IMR-90 (cell line): ENCODE data around the gene CELF6. TPM values are rescaled to one million over a fixed set of nuclear protein-coding genes. Genes with fewer than 3 reads are reported as not detected.

Source experiments
- ATAC-seq: fragments of 200-7000 bp; cut with Tn5 transposase; 2 replicates; pipeline ENCODE4 v1.9.1; 2020; ENCODE audit warnings: low read depth, mild to moderate bottlenecking, moderate library complexity
- BruUV-seq: library from RNA; stranded (reverse); fragments of 400-500 nt; replicated peaks from 2 replicates; lab custom pipeline; 2021; lab: Mats Ljungman, UMichigan
- CTCF ChIA-PET: fragments of 300-600 bp; formaldehyde crosslinking; extraction: SDS; loops from one replicate; lab custom pipeline; 2021; ENCODE audit warnings: antibody characterized with exemption; lab: Yijun Ruan, JAX
- POLR2A ChIA-PET: fragments of 300-600 bp; sonication (Branson Sonifier 250); formaldehyde crosslinking; loops from one replicate; lab custom pipeline; 2022; ENCODE audit warnings: antibody characterized with exemption; ENCODE audit not compliant: unreplicated experiment; lab: Charles Lee
- DNase-seq: peaks from one replicate; pipeline ENCODE4 v3.0.0; 2013
- H2AFZ ChIP-seq: replicated peaks from 2 replicates; pipeline ENCODE3; 2013; ENCODE audit warnings: low read length, mild to moderate bottlenecking; ENCODE audit not compliant: poor library complexity
- H2AK5ac ChIP-seq: 2 replicates; pipeline ENCODE4 v1.6.1; 2013; ENCODE audit warnings: low read depth, low read length, inconsistent platforms
- H2AK9ac ChIP-seq: replicated peaks from 2 replicates; pipeline ENCODE3; 2013; ENCODE audit warnings: mild to moderate bottlenecking, low read depth, low read length, moderate library complexity; ENCODE audit not compliant: poor library complexity
- H2BK120ac ChIP-seq: 2 replicates; pipeline ENCODE4 v1.6.1; 2013; ENCODE audit warnings: low read depth, low read length, inconsistent platforms
- H2BK15ac ChIP-seq: 3 replicates; pipeline ENCODE4 v1.6.1; 2013; ENCODE audit warnings: low read depth, low read length, inconsistent platforms
- H2BK20ac ChIP-seq: 2 replicates; pipeline ENCODE4 v1.6.1; 2013; ENCODE audit warnings: low read depth, mild to moderate bottlenecking, inconsistent platforms, low read length, moderate library complexity
- H2BK5ac ChIP-seq: 2 replicates; pipeline ENCODE4 v1.6.1; 2013; ENCODE audit warnings: mild to moderate bottlenecking, low read depth, low read length, inconsistent platforms; ENCODE audit not compliant: poor library complexity, severe bottlenecking
- H3K14ac ChIP-seq: replicated peaks from 2 replicates; pipeline ENCODE4 v1.6.1; 2013; ENCODE audit warnings: low read depth, low read length, inconsistent platforms
- H3K18ac ChIP-seq: 2 replicates; pipeline ENCODE4 v1.6.1; 2013; ENCODE audit warnings: low read depth, low read length, control low read depth
- H3K23ac ChIP-seq: 2 replicates; pipeline ENCODE4 v1.6.1; 2013; ENCODE audit warnings: low read depth, low read length, inconsistent platforms
- H3K27ac ChIP-seq: 2 replicates; pipeline ENCODE4 v1.5.1; 2013; ENCODE audit warnings: mild to moderate bottlenecking, control low read depth, low read length; ENCODE audit not compliant: insufficient read depth
- H3K27me3 ChIP-seq: 2 replicates; pipeline ENCODE4 v1.6.1; 2013; ENCODE audit warnings: low read length; ENCODE audit not compliant: control insufficient read depth, insufficient read depth
- H3K36me3 ChIP-seq: 2 replicates; pipeline ENCODE4 v1.6.1; 2013; ENCODE audit warnings: low read length, mixed read lengths; ENCODE audit not compliant: control insufficient read depth, insufficient read depth
- H3K4ac ChIP-seq: 2 replicates; pipeline ENCODE4 v1.6.1; 2013; ENCODE audit warnings: low read depth, low read length, inconsistent platforms
- H3K4me1 ChIP-seq: 2 replicates; pipeline ENCODE4 v1.6.1; 2013; ENCODE audit warnings: low read length, mixed read lengths; ENCODE audit not compliant: control insufficient read depth, insufficient read depth
- H3K4me2 ChIP-seq: 2 replicates; pipeline ENCODE4 v1.6.1; 2013; ENCODE audit warnings: low read depth, mild to moderate bottlenecking, control low read depth, low read length, moderate library complexity
- H3K4me3 ChIP-seq: 2 replicates; pipeline ENCODE4 v1.5.1; 2013; ENCODE audit warnings: low read depth, mild to moderate bottlenecking, control low read depth, low read length, moderate library complexity; ENCODE audit not compliant: insufficient read depth
- H3K56ac ChIP-seq: 2 replicates; pipeline ENCODE4 v1.6.1; 2013; ENCODE audit warnings: low read length, inconsistent platforms; ENCODE audit not compliant: insufficient read depth; ENCODE audit errors: extremely low read depth
- H3K79me1 ChIP-seq, 2 experiments: 2 replicates each; pipeline ENCODE4 v1.6.1; 2013; ENCODE audit warnings: low read length in 2 of 2, inconsistent platforms in 1 of 2, low read depth in 1 of 2
- H3K9ac ChIP-seq: 2 replicates; pipeline ENCODE4 v1.6.1; 2013; ENCODE audit warnings: low read depth, low read length, control low read depth
- H3K9me1 ChIP-seq: 2 replicates; pipeline ENCODE4 v1.6.1; 2013; ENCODE audit warnings: low read length, inconsistent platforms; ENCODE audit not compliant: insufficient read depth
- H3K9me3 ChIP-seq: 2 replicates; pipeline ENCODE4 v1.6.1; 2013; ENCODE audit warnings: low read length; ENCODE audit not compliant: control insufficient read depth, insufficient read depth
- H4K20me1 ChIP-seq: 2 replicates; pipeline ENCODE4 v1.6.1; 2013; ENCODE audit warnings: low read length, inconsistent platforms; ENCODE audit not compliant: insufficient read depth
- H4K5ac ChIP-seq: 2 replicates; pipeline ENCODE4 v1.6.1; 2013; ENCODE audit warnings: mild to moderate bottlenecking, low read depth, low read length, control low read depth
- H4K8ac ChIP-seq, 2 experiments: 2 replicates each; pipeline ENCODE4 v1.6.1; 2013; ENCODE audit warnings: low read depth in 2 of 2, low read length in 2 of 2, control low read depth in 1 of 2, inconsistent platforms in 1 of 2
- H4K91ac ChIP-seq: 2 replicates; pipeline ENCODE4 v1.6.1; 2013; ENCODE audit warnings: low read depth, low read length, inconsistent platforms; ENCODE audit not compliant: insufficient read depth
- CEBPB ChIP-seq: IDR thresholded peaks from 2 replicates; pipeline ENCODE4 v1.6.1; 2012; ENCODE audit warnings: low read depth, low read length, improper control_type of control experiment
- CHD1 ChIP-seq: IDR thresholded peaks from 2 replicates; pipeline ENCODE4 v1.6.1; 2012; ENCODE audit warnings: low read depth, low read length, improper control_type of control experiment
- MAZ ChIP-seq: IDR thresholded peaks from 2 replicates; pipeline ENCODE4 v1.6.1; 2012; ENCODE audit warnings: low read depth, mild to moderate bottlenecking, low read length, improper control_type of control experiment, moderate library complexity, borderline replicate concordance
- MXI1 ChIP-seq: IDR thresholded peaks from 2 replicates; pipeline ENCODE4 v1.6.1; 2012; ENCODE audit warnings: low read depth, mild to moderate bottlenecking, low read length, moderate library complexity, borderline replicate concordance
- RAD21 ChIP-seq: IDR thresholded peaks from 2 replicates; pipeline ENCODE4 v1.6.1; 2012; ENCODE audit warnings: low read length, improper control_type of control experiment
- RCOR1 ChIP-seq: IDR thresholded peaks from 2 replicates; pipeline ENCODE4 v1.6.1; 2012; ENCODE audit warnings: mild to moderate bottlenecking, low read length, improper control_type of control experiment; ENCODE audit not compliant: insufficient replicate concordance
- RFX5 ChIP-seq: IDR thresholded peaks from 2 replicates; pipeline ENCODE4 v1.8.0; 2012; ENCODE audit warnings: low read depth, mild to moderate bottlenecking, low read length, moderate library complexity
- WGBS, 2 experiments: methylation state at CpG; one replicate each; pipeline versions ENCODE4 v1.1.5 to v1.1.7; 2013; ENCODE audit warnings: missing lambda C conversion rate in 2 of 2; ENCODE audit not compliant: insufficient read length in 1 of 2; ENCODE audit errors: extremely low coverage in 2 of 2; 5-methylcytosine and 5-hydroxymethylcytosine counted together
- dilution Hi-C: fragments of 300-500 bp; cut with HindIII; formaldehyde crosslinking; loops from one replicate; pipeline ENCODE4 v1.14.3; 2018; ENCODE audit warnings: low sequenced_read_pairs; ENCODE audit not compliant: unreplicated experiment
- in situ Hi-C: fragments of 300-500 bp; cut with MboI; formaldehyde crosslinking; loops from 3 replicates; pipeline ENCODE4 v1.14.3; 2019; ENCODE audit warnings: low sequenced_read_pairs, inconsistent platforms, mixed read lengths
- intact Hi-C: fragments of 100-400 bp; cut with micrococcal nuclease; formaldehyde crosslinking; loops from 2 replicates; pipeline ENCODE4 v1.10.0; 2022
- polyA plus RNA-seq, 3 experiments: library from polyadenylated mRNA; depleted of rRNA; stranded (reverse); fragments of >200 nt; gene quantifications; 2 replicates each; pipeline ENCODE4 v1.2.3, GENCODE V29; 2012; ENCODE audit warnings: low replicate concordance in 1 of 3
- total RNA-seq: library from RNA; depleted of rRNA; stranded (reverse); fragments of >200 nt; gene quantifications from 2 replicates; pipeline ENCODE4 v1.2.3, GENCODE V29; 2012
- TF ChIP-seq, protein P1 (sequence below): fragments of 150-350 bp; IDR thresholded peaks from 2 replicates; pipeline ENCODE4 v1.6.1; 2016; ENCODE audit warnings: low read depth, mild to moderate bottlenecking, low read length, moderate library complexity, borderline replicate concordance

The CELF6 gene
- total and polyA plus RNA-seq, 2 of the 4 experiments (the other 2 are of a cell fraction), result 0.07 TPM; not detected in 1

DNA sequence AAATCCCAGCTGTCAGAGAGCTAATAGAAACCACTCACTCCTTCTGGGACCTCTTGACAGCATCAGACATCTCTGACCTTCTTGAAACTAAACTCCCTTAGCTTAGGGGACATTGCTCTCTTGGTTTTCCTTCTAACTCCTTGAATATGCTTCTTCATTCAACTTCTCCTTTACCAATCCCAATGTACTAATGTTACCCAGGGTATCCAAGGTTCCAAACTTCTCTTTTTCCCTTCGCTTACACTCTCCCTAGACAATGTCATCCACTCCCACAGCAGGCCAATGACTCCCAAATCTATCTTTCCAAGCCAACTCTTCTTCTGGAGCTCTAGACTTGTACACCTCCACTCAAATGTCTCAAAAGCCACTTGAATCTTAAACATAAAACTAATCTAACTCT is 41.2 kb upstream of the CELF6 start:
- H3K56ac ChIP-seq, result no peak overlapping the region
- no peak overlapping the region for H3K18ac ChIP-seq
- H3K9me1 ChIP-seq, result peaks cover 28% of the 10 kb centered on the region
- H2AK9ac ChIP-seq, result no peak overlapping the region
- in situ Hi-C loops, result no loop called here
- CTCF ChIA-PET, result no interaction called here
- dilution Hi-C loops, result no loop called here
- no peak overlapping the region for H3K9ac ChIP-seq
- peaks cover 48% of the 10 kb centered on the region for H4K20me1 ChIP-seq
- DNase-seq (no peak), ATAC-seq (no peak)
- H2AK5ac ChIP-seq, result no peak overlapping the region
- H3K27me3 ChIP-seq, result no peaks in the 10 kb centered on the region
- H3K4me3 ChIP-seq, result no peak overlapping the region
- H2BK15ac ChIP-seq, result no peak overlapping the region
- no peak overlapping the region for H2AFZ ChIP-seq
- no peak overlapping the region for H4K91ac ChIP-seq
- WGBS, 2 experiments, result 100% methylated on average over 1 of the region's 1 CpG; no CpG with 5 or more reads in 1 of the 2 experiments
- H2BK120ac ChIP-seq, result no peak overlapping the region
- intact Hi-C loops, result no loop called here
- no peak overlapping the region for H3K23ac ChIP-seq
- H2BK5ac ChIP-seq, result no peak overlapping the region
- H4K8ac ChIP-seq, result no peak overlapping the region
- H3K4me1 ChIP-seq, result peaks cover 10% of the 10 kb centered on the region; the same call in 1 of the 2 replicates
- H3K4ac ChIP-seq, result no peak overlapping the region
- H4K5ac ChIP-seq, result no peak overlapping the region
- BruUV-seq, result no TSS peak
- H3K36me3 ChIP-seq, result peaks cover 6% of the 10 kb centered on the region
- TF ChIP-seq, protein P1, sequence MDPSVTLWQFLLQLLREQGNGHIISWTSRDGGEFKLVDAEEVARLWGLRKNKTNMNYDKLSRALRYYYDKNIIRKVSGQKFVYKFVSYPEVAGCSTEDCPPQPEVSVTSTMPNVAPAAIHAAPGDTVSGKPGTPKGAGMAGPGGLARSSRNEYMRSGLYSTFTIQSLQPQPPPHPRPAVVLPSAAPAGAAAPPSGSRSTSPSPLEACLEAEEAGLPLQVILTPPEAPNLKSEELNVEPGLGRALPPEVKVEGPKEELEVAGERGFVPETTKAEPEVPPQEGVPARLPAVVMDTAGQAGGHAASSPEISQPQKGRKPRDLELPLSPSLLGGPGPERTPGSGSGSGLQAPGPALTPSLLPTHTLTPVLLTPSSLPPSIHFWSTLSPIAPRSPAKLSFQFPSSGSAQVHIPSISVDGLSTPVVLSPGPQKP, result no peak
- no peak for TF ChIP-seq RCOR1
- no peak for TF ChIP-seq RFX5
- TF ChIP-seq MAZ, result no peak
- TF ChIP-seq RAD21, result no peak
- TF ChIP-seq MXI1, result no peak
- no peak for TF ChIP-seq CHD1
- no peak for TF ChIP-seq CEBPB
- POLR2A ChIA-PET, result no interaction called here
- no peak overlapping the region for H3K14ac ChIP-seq
- peaks cover 16 to 57% of the 10 kb centered on the region in 2 experiments for H3K79me1 ChIP-seq
- no peak overlapping the region for H2BK20ac ChIP-seq
- no peaks in the 10 kb centered on the region for H3K9me3 ChIP-seq
- H3K27ac ChIP-seq, result no peak overlapping the region
- H3K4me2 ChIP-seq, result no peak overlapping the region
